ENCODE results near the gene CCT8L2. TPM values are rescaled to one million over a fixed set of nuclear protein-coding genes. Genes with fewer than 3 reads are reported as not detected.
"Not testable (repeated sequence)": the region's sequence is repeated elsewhere in the genome, so short reads cannot be mapped to it uniquely, and the experiment has no call there.

Gene CCT8L2, protein sequence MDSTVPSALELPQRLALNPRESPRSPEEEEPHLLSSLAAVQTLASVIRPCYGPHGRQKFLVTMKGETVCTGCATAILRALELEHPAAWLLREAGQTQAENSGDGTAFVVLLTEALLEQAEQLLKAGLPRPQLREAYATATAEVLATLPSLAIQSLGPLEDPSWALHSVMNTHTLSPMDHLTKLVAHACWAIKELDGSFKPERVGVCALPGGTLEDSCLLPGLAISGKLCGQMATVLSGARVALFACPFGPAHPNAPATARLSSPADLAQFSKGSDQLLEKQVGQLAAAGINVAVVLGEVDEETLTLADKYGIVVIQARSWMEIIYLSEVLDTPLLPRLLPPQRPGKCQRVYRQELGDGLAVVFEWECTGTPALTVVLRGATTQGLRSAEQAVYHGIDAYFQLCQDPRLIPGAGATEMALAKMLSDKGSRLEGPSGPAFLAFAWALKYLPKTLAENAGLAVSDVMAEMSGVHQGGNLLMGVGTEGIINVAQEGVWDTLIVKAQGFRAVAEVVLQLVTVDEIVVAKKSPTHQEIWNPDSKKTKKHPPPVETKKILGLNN
- not detected for total RNA-seq

DNA sequence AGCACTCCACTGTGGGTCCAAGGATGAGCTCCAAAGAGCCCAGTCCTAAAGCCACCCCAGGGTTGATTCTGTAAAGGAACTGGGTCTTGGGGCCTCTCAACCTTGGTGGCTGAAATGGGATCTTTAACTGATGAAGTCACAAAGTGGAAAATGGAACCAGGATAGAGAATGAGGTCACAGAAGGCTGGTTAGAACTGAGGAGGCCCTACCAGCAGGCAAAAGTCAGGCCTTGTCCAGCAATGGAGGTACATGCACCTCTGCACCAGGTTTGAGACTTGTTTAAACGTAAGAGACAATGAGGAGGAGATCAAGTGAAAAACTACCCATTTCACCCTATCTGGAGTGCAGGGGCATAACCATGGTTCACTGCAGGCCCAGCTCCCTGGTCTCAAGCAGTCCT lies at the start of gene CCT8L2:
Gene CCT8L2 (minus strand): TSS at position 101 of the 400 bp plus-strand sequence. CDS start 260 bp downstream, outside the sequence.
- not testable (repeated sequence) for DNase-seq

DNA sequence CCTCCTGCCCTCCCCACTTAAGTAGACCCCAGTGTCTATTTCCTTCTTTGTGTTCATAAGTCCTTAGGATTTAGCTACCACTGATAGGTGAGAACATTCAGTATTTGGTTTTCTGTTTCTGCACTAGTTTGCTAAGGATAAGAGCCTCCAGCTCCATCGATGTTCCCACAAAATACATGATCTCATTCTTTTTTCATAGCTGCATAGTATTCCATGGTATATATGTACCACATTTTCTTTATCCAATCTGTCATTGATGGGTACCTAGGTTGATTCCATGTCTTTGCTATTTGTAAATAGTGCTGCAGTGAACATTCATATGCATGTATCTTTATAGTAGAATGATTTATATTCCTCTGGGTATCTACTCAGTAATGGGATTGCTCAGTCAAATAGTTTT lies 42.8 kb upstream of the CCT8L2 start:
- DNase-seq, result not testable (repeated sequence)

DNA sequence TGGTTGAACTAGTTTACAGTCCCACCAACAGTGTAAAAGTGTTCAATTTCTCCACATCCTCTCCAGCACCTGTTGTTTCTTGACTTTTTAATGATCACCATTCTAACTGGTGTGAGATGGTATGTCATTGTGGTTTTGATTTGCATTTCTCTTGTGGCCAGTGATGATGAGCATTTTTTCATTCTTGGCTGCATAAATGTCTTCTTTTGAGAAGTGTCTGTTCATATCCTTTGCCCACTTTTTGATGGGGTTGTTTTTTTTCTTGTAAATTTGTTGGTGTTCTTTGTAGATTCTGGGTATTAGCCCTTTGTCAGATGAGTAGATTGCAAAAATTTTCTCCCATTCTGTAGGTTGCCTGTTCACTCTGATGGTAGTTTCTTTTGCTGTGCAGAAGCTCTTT lies 41.5 kb upstream of the CCT8L2 start:
- DNase-seq, result not testable (repeated sequence)

DNA sequence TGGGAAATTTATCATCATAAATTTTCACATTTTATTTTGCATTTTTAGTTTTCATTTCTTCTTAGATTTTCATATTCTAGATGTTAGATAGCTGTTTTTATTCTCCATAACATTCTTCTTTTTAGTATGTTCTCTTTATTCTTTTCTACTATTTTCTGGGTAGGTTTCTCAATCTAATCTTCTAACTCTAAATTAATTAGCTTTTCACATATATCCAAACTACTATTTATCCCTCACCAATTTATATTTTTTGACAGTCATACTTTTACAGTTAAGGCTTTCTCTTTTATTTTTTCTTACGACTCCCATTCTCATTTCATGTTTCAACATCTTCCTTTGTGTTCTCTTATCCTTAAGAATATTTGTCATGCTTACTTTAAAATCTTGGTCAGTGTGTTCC lies 35.9 kb upstream of the CCT8L2 start:
- DNase-seq, result not testable (repeated sequence)

DNA sequence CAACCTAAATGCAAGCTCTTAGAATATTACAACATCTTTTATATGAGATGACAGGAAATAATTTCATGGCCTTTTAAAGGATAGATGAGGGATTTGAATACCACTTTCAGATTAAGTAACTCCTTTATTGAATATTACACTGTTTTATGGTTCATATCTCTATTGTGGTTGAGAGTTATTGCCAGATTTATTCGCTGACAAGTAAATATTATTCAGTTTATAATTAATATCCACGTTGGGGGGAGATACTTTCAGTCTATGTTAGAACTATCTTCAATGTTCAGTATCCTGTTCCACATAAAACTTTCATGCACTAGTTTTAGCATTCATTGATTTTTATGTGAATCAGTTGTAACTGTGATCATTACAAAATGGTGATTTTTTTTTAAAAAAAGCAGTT lies 32.4 kb upstream of the CCT8L2 start:
- not testable (repeated sequence) for DNase-seq

DNA sequence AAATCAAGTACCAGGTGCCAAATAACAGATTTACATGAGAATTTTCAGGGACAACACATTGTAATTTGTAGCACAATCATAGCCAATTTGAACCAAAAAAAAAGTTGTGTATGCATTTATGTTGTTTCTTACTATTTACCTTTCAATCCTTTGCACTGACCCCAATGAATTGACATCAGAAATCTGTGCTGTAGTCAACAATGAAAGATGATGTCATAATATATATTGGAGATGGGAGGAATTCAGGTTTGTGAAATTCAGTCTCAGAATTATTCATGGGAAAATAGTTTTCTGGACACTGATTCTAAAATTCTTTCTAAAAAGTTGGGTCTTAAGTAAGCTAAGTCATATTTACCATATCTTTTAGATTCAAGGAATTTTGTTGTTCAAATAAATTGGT lies 31.0 kb upstream of the CCT8L2 start:
- DNase-seq, result not testable (repeated sequence)

DNA sequence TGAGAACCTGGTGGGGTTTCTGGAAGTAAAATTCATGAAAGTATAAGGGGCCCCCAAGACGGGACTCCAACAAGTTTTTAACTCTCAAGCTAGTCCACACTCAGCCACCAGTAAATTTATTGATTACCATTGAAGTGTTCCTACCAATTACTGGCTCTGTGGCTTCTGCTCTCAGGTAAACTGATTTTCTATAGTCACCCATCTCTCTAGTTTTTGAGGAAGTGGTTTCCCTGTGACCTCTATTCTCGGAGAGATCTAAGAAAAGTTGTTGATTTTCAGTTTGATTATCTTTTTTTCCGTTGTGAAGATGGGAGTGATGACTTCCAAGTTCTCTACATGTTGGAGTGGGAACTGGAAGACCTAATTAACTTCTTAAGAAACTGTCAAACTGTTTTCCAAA lies 24.9 kb upstream of the CCT8L2 start:
- DNase-seq, result not testable (repeated sequence)

DNA sequence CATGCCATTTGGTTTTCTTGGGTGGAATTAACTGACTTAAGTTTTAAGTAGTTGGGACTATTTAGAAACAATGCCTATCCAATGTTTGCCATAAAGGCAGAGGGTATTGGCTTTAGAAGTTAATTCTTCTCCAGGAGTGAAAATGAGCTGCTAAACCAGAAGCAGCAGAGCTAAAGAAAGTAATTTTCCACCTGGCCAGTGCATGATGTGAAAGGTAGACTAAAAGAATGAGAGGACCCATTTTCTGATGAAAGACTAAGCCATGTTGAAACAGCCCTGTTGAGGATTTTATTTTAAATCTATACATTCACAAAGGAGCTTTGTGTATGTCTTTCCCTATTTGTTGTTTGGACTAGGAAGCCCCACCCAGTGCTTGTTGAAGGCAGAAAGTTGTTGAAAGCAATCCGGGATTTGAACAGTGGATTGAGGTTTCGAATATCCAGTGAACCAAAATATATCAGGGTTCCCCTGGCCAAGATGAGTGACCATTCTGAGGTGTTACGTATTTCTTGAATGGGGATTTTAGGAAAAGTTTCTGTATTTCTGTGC lies 23.9 kb upstream of the CCT8L2 start:
- not testable (repeated sequence) for DNase-seq

DNA sequence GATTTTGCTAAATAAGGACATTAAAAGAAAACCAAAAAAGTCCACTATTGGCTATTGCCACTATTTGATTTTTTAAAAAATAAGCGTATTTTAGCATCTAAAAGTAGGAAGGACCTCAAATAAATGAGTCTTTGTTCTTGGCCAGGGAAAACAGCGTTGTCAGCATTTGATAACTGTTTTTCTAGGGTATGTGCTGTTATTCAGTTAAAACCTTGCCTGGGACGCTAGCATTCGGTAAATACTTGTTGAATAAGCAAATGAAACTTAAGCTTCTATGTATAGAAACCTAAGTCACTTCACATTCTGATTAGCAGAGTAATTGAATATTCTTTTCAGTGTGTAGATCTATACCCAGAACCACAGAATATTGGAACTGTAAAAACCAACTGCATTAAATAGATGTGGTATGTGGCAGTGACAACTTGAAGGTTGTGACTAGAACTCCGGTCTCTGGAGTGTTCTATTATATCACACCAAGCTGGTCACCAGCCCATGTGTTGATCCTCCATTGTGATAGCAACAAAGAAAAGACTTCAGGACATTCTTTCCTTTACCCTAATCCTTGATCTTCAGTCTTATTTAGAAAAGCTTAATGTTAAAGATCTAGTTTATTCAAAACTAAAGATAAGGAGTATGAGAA lies 23.1 kb upstream of the CCT8L2 start:
- DNase-seq, result not testable (repeated sequence)

DNA sequence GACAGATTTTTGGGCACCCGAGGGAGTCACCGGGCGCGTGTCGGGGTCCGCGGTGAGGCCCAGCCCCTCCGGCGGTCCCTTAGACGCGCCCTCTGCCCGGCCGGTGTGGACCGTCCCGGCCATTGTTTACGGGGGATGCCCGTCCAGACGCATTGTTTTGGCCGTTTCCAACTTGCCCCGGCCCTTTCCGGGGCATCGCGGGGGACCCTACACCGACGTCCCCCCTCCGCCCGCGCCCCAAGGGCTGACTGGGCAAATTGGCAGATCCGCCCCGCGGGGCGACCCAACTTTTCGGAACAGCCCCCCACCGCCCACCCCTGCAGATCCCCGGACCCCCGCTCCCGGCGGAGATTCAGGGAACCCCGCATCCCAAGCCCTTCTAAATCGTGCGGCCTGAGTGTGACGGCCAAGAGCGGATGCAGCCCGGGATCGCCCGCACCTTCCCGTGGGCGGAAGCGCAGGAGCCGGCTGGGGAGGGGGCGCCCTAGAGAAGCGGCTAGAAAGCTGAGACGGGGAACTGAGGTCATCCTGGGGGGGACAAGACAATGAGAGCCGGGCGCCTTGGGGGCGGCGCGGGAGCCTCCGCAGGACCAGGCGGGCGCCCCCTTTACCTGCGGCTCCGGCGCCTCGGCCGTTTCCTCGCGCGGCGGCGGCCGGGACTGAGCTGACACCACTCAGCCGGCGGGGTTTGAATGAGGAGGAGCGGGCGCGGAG lies 17.1 kb upstream of the CCT8L2 start:
- no peak for DNase-seq

DNA sequence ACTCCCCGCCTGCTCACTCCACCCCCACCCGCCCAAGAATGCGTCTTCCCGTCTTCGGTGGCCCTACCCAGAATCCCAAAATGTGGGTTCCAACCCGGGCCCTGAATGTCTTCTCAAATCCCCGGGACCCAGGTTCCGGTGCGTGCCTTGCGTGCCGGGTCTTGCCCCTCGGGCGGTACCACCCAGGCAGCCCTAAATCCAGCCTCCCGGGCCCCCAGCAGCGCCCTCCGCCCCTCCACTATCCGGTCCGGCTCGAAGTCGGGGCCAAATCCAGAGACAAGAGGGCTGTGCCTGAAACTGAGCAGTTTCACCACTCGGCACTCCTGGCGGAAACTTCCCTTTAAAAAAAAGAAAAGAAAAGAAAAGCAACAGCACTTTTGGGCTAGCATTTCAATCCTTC lies 16.3 kb upstream of the CCT8L2 start:
- no peak for DNase-seq

DNA sequence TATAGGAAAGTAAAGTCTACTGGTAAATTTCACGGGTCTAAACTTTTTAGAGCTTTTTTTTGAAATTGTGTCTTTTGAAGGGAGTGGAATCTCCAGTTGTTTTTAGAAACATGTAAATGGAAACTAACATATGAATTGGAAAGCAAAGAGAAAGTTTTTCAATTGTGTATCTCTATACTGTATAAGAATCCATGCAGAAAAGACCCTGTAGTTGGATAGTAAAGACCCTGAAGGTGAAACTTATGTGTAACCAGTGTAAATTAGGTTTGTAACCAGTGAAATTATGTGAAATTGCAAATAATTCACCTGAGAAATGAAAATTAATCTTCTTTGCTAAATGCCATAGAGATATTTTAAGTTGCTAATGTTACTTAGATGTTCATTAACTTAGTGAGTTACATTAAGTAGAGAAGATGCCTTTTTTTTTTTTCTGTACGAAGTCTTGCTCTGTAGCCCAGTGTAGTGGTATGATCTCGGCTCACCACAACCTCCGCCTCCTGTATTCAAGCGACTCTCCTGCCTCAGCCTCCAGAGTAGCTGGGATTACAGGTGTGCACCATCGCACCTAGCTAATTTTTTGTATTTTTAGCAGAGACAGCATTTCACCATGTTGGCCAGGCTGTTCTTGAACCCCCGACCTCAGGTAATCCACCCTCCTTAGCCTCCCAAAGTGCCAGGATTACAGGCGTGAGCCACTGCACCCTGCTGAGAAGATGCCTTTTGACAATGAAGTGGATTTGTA lies 11.8 kb upstream of the CCT8L2 start:
- not testable (repeated sequence) for DNase-seq

DNA sequence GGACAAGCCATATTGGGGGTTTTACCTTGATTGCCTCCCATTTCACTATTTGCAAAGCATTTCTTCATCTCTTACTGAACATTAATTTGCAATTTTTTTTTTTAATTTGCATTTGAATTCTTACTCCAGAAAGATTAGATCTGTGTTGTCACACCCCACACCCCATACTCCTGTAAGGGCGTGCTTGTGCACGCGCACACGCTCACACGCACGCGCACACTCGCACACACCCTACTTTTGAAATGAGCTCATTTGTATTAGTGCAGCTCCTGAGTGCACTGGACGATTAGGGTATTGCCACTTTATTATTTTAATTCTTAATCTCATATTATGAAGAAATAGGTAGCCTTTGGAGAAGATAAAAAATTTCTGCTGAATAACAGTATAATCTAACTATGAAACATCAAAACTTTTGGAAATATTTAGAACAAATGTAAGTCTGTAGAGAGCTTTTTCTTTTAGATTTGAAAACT lies 11.2 kb upstream of the CCT8L2 start:
- DNase-seq, result not testable (repeated sequence)

DNA sequence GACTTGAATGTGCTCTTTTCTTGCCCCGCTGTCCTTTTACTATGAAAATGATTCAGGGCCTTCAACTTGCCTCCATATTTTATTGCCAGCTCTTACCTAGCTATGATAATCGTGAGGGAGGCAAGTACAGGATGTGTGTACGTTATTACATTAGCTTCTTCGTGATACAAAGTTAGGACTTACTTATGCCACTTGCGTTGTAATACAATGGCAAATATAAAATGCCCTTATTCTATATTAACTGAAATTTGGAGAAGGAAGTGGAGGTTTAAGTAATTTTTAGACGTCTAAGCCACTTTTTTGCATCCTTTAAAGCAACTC lies 10.8 kb upstream of the CCT8L2 start:
- no peak for DNase-seq

DNA sequence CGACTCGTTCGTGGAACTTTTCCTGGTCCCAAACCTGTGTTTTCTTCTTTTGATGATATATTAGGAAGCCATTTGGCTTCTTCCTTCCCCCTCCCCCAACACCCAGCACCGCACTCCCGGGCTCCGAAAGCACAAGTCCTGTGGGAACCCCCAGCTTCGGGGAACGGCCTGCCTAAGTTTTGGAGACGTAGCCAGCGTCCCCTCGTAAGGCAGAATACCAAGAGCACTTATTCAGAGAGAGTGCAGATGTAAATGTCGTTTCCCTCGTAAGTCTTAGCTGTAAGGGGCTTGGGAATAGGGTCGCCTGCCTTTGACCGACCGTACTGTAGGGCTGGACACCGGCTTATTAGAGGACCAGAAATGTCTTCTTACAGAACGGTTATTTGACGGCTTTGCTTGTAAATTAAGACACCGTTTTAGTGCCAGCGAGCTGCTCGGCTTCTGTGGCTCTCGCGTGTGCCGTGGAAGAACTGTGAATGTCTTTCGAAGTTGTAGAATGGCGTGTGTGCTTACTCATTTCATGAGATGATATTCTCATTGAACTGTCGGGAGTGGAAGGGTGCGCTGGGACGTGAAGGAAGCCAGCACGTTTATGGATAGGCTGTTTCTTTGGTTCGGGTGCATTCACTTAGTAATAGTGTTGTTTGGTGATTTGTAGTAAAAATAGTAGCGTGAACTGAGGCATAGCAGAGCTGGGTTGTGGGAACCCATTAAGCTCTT lies 10.3 kb upstream of the CCT8L2 start:
- DNase-seq, result not testable (repeated sequence)

DNA sequence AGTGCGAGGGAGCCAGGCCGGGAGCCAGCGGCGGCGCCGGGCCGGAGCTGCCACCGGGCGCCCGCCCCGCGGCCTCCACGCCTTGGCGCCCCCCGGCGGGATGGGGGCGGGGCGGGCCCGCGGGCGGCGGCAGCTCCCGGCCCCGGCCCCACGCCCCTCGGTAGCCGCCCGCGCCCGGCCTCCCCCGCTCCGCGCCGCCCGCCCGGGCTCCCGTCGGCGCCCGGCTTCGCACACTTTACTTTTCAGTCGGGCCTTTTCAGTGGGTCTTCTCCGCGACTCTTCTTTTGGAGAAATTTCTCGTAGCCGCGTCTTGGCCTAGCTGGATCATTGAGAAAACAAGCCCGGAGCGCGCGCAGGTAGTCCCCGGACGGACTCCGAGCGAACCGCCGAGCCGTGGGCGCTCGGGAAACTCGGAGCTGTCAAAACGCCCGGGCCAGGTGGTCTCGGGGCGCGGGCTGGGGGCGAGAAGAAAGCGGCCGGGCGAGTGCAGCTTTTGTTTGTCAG lies 9.7 kb upstream of the CCT8L2 start:
- not testable (repeated sequence) for DNase-seq

DNA sequence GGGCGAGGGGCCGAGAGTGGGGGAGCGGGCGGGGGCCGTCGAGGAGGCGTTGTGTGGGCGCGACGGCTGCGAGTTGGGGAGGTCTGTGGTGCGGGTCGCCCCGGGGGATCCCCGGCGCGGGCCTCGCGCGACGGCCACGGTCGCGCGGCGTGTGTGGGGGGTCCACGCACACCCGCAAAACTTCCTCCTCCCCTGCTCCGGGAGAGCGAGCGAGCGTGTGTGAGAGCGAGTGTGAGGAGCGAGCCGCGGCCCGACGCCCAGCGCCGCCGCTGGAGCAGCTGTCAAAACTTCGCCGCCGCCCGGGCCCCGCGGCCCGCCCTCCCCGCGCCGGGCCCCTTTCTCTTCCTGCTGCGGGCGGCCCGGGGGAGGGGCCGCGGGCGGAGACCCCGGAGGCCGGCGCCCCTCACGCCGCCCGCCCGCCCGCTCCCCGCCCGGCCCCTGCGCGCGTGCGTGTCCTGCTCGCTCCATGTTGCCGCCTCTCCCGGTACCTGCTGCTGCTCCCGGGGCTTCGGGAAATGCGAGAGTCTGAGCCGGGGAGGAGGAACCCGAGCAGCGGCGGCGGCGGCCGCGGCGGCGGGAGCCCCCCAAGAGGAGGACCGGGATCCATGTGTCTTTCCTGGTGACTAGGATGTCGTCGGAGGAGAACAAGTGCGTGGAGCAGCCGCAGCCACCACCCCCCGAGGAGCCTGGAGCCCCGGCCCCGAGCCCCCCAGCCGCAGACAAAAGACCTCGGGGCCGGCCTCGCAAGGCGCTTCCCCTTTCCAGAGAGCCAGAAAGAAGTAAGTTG lies 9.0 kb upstream of the CCT8L2 start:
- DNase-seq, result no peak

DNA sequence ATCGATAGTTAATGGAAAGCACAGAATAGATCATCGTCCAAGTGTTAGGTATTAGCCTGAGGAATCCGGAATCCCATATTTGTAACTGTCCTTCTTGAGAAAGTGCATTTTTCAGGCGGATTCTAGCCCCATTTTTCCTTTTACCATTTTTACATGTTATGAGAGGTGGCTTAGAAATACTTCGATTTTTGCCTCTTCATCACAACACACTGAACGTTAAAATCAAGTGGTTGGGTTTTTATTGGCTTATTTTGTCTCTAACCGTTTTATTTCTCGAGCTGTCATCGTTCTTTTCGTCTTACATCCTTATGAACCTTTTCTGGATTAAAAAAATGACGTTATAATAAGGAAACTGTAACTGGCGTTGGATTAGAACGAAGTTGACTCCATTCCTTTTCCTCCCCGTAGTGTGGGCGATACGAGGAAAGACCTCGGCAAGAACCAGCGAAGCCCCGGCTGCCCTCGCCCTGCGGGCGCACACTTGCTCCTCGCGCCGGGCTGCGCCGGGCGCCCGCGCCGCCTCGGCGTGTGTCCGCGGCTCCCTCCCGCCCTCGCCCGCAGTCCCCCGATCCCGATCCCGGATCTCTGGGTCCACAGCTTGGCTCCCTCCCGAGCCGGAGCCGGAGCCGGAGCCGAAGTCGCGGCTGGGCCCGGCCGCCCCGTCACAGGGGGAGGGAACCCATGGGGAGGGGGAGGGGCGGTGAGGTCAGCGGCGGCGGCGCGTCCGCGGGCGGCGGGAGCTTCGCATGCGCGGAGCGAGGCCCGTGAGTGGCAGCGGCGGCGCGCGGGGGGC lies 8.2 kb upstream of the CCT8L2 start:
- not testable (repeated sequence) for DNase-seq

DNA sequence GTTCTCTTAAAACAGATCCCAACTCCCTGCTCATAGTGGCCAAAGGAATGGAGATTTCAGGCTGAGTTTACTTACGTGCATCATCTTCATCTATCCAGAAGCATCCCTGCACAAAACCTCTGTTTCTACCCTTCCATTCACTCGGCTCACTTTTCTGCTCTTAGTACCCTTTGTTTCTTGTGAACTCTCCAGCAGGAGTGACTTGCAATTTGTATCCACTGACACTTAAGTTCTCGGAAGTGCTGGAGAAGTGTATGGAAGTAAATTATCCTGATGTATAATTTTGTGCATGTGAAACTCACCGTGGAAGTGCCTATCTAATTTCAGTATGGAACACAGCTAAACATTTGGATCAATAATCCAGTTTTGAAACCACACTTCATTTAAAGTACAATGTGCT lies 7.0 kb upstream of the CCT8L2 start:
- not testable (repeated sequence) for DNase-seq
